Neural cell (in vitro differentiated cells): ENCODE data around the gene RPL7A.

Experiments used
- EP300 ChIP-seq: fragments of 450-650 bp; conservative IDR thresholded peaks from 2 replicates; pipeline ENCODE4 v1.6.1; 2014; ENCODE audit warnings: antibody characterized with exemption, mild to moderate bottlenecking, moderate library complexity; ENCODE audit not compliant: poor library complexity, severe bottlenecking
- EZH2 ChIP-seq: fragments of 200-600, 300-800 bp; shearing (Covaris generic), sonication (generic); IDR thresholded peaks from 2 replicates; pipeline ENCODE4 v1.6.1; 2014; ENCODE audit warnings: antibody characterized with exemption, low read length, borderline replicate concordance, mild to moderate bottlenecking; ENCODE audit not compliant: insufficient read depth, poor library complexity, severe bottlenecking
- POLR2AphosphoS5 ChIP-seq: IDR thresholded peaks from 2 replicates; pipeline ENCODE4 v1.6.1; 2012
- RAD21 ChIP-seq: fragments of 450-650 bp; conservative IDR thresholded peaks from 2 replicates; pipeline ENCODE4 v1.6.1; 2014; ENCODE audit warnings: antibody characterized with exemption, mild to moderate bottlenecking, moderate library complexity
- TF ChIP-seq, protein P1 (sequence below): fragments of 450-650 bp; IDR thresholded peaks from 2 replicates; pipeline ENCODE4 v1.5.1; 2014; ENCODE audit warnings: antibody characterized with exemption, mild to moderate bottlenecking, moderate library complexity; ENCODE audit not compliant: poor library complexity, severe bottlenecking

DNA sequence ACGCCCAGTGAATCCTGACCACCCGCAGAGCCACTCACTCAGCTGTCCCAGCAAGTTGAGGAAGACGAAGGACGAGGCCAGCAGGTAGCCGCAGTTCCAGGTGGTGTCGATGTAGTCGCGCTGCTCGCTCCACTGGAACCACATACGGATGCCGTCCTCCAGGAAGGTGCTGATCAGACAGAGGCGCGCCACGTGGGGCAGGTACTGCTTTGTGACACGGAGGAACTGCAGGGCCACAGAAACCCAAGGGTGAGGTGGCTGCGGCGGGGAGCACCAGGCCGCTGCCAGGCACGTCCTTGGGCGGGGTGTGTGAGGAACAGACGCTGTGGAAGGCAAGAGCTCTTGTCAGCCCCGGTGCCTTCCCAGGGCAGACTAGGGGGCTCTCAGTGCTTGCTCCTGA lies 19.2 kb downstream of the RPL7A start:
- TF ChIP-seq POLR2AphosphoS5 (no peak), EZH2 (no peak), RAD21 (no peak), EP300 (no peak)
- TF ChIP-seq, protein P1, sequence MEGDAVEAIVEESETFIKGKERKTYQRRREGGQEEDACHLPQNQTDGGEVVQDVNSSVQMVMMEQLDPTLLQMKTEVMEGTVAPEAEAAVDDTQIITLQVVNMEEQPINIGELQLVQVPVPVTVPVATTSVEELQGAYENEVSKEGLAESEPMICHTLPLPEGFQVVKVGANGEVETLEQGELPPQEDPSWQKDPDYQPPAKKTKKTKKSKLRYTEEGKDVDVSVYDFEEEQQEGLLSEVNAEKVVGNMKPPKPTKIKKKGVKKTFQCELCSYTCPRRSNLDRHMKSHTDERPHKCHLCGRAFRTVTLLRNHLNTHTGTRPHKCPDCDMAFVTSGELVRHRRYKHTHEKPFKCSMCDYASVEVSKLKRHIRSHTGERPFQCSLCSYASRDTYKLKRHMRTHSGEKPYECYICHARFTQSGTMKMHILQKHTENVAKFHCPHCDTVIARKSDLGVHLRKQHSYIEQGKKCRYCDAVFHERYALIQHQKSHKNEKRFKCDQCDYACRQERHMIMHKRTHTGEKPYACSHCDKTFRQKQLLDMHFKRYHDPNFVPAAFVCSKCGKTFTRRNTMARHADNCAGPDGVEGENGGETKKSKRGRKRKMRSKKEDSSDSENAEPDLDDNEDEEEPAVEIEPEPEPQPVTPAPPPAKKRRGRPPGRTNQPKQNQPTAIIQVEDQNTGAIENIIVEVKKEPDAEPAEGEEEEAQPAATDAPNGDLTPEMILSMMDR = no peak
